OCI-LY3 (cell line): Measurements from ENCODE around the gene ERP44.
"Not testable (repeated sequence)": the region's sequence is repeated elsewhere in the genome, so short reads cannot be mapped to it uniquely, and the experiment has no call there.

Experiments
- EZH2phosphoT487 ChIP-seq: fragments of 200-600 bp; shearing (Covaris generic); IDR thresholded peaks from 2 replicates; pipeline ENCODE4 v1.6.1; 2018; ENCODE audit warnings: antibody characterized with exemption, mixed run types, low read depth
- TF ChIP-seq, protein P1 (sequence below): fragments of 200-600, 300-600 bp; sonication (generic); IDR thresholded peaks from 2 replicates; pipeline ENCODE4 v1.5.1; 2014; ENCODE audit warnings: antibody characterized with exemption, low read length, low read depth

DNA sequence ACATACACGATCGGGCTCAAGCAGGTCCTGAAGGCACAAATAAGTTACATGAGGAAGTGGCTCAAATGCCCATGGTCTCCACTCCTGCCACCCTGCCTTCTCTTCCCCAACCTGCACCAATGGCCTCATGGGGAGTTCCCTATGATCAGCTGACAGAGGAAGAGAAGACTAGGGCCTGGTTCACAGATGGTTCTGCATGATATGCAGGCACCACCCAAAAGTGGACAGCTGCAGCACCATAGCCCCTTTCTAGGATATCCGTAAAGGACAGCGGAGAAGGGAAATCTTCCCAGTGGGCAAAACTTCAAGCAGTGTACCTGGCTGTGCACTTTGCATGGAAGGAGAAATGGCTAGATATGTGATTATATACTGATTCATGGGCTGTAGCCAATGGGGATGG is 22.5 kb downstream of the ERP44 start:
- TF ChIP-seq, protein P1, sequence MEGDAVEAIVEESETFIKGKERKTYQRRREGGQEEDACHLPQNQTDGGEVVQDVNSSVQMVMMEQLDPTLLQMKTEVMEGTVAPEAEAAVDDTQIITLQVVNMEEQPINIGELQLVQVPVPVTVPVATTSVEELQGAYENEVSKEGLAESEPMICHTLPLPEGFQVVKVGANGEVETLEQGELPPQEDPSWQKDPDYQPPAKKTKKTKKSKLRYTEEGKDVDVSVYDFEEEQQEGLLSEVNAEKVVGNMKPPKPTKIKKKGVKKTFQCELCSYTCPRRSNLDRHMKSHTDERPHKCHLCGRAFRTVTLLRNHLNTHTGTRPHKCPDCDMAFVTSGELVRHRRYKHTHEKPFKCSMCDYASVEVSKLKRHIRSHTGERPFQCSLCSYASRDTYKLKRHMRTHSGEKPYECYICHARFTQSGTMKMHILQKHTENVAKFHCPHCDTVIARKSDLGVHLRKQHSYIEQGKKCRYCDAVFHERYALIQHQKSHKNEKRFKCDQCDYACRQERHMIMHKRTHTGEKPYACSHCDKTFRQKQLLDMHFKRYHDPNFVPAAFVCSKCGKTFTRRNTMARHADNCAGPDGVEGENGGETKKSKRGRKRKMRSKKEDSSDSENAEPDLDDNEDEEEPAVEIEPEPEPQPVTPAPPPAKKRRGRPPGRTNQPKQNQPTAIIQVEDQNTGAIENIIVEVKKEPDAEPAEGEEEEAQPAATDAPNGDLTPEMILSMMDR = not testable (repeated sequence)
- TF ChIP-seq EZH2phosphoT487 = not testable (repeated sequence)
